HFFc6 (cell line): ENCODE measurements around the gene AKNA. TPM values are rescaled to one million over a fixed set of nuclear protein-coding genes. Genes with fewer than 3 reads are reported as not detected.

Source experiments
- DNase-seq: peaks from one replicate; pipeline ENCODE4 v3.0.0-alpha.2; 2018
- H3K27ac Mint-ChIP-seq: 2 replicates; pipeline ENCODE4 v1.8.0; 2020; ENCODE audit warnings: mild to moderate bottlenecking, mixed read lengths
- H3K27me3 Mint-ChIP-seq: 2 replicates; pipeline ENCODE4 v1.8.0; 2021; ENCODE audit warnings: mild to moderate bottlenecking, moderate library complexity, mixed read lengths; ENCODE audit not compliant: insufficient read depth
- H3K36me3 Mint-ChIP-seq: 2 replicates; pipeline ENCODE4 v1.8.0; 2021; ENCODE audit warnings: low read depth, mixed read lengths
- H3K4me1 Mint-ChIP-seq: 2 replicates; pipeline ENCODE4 v1.8.0; 2020; ENCODE audit warnings: low read depth, mixed read lengths
- H3K4me3 Mint-ChIP-seq: 2 replicates; pipeline ENCODE4 v1.8.0; 2020; ENCODE audit warnings: mild to moderate bottlenecking, moderate library complexity, mixed read lengths
- H3K9me3 Mint-ChIP-seq: 2 replicates; pipeline ENCODE4 v1.8.0; 2020; ENCODE audit warnings: mild to moderate bottlenecking, mixed read lengths
- CTCF ChIP-seq: fragments of 200-600 bp; sonication (generic); IDR thresholded peaks from 2 replicates; pipeline ENCODE4 v1.5.0; 2021; ENCODE audit warnings: antibody characterized with exemption, mild to moderate bottlenecking
- total RNA-seq, 6 experiments: library from RNA; stranded (reverse); fragmentation: NEBNext Ultra II Directional; extraction: Animal tissue kit (Norgen Biotek cat#: 25700); gene quantifications; 2 replicates in 1 of 6; 3 replicates in 5 of 6; pipeline ENCODE4 v1.2.3, GENCODE V29; 2021

The AKNA gene
- total RNA-seq, 6 experiments from 2014 or later, result 9.3 to 13.1 (median 11.5) TPM

- H3K4me3 Mint-ChIP-seq, result no peak overlapping the region
- peaks cover 67% of the 10 kb centered on the region for H3K4me1 Mint-ChIP-seq
- peaks cover 30% of the 10 kb centered on the region for H3K36me3 Mint-ChIP-seq
- DNase-seq, result no peak
- TF ChIP-seq CTCF, result no peak
- 0 out of 2 replicates have a peak, but pooled peaks cover 1% of the 10 kb centered on the region for H3K27me3 Mint-ChIP-seq
- no peaks in the 10 kb centered on the region for H3K9me3 Mint-ChIP-seq
- peak overlapping the region; percentile 76 for H3K27ac Mint-ChIP-seq
Observed at GRCh38 chr9:114287001-114287762, 100.6 kb downstream of the AKNA start.

GRCh38 chr9:114286146-114286679 is 101.6 kb downstream of the AKNA start:
- H3K4me3 Mint-ChIP-seq, result peak overlapping the region; percentile 22; the same call in 1 of the 2 replicates
- H3K9me3 Mint-ChIP-seq, result no peaks in the 10 kb centered on the region
- H3K4me1 Mint-ChIP-seq, result peaks cover 75% of the 10 kb centered on the region

GRCh38 chr9:114285166-114285867 is 102.5 kb downstream of the AKNA start:
- peak; percentile 36; the same call in 1 of the 2 replicates for TF ChIP-seq CTCF
- Mint-ChIP-seq H3K4me1 (peaks cover 77% of the 10 kb centered on the region), H3K36me3 (peaks cover 34% of the 10 kb centered on the region), H3K27me3 (peaks cover 10% of the 10 kb centered on the region), H3K4me3 (peak overlapping the region; percentile 22; the same call in 1 of the 2 replicates), H3K9me3 (no peaks in the 10 kb centered on the region), H3K27ac (peak overlapping the region; percentile 86)
- peak; percentile 92 for DNase-seq

More at GRCh38 chr9:114286146-114286679, 101.6 kb downstream of the AKNA start:
- peak overlapping the region; percentile 86 for H3K27ac Mint-ChIP-seq
- no peak for TF ChIP-seq CTCF
- peaks cover 34% of the 10 kb centered on the region for H3K36me3 Mint-ChIP-seq
- H3K27me3 Mint-ChIP-seq, result peaks cover 8% of the 10 kb centered on the region
- no peak for DNase-seq

- peak overlapping the region; percentile 86 for H3K27ac Mint-ChIP-seq
- peaks cover 79% of the 10 kb centered on the region for H3K4me1 Mint-ChIP-seq
Observed at GRCh38 chr9:114284316-114285060, 103.3 kb downstream of the AKNA start.

More at GRCh38 chr9:114284316-114285060, 103.3 kb downstream of the AKNA start:
- DNase-seq, result no peak
- no peak for TF ChIP-seq CTCF
- no peak overlapping the region for H3K4me3 Mint-ChIP-seq
- H3K9me3 Mint-ChIP-seq, result no peaks in the 10 kb centered on the region
- peaks cover 34% of the 10 kb centered on the region for H3K36me3 Mint-ChIP-seq
- peaks cover 10% of the 10 kb centered on the region for H3K27me3 Mint-ChIP-seq

Other genes starting within 250 kb of the AKNA start
- 10 to 100 TPM; 22.2 to 24.1 (median 23.4) TPM for gene COL27A1, start 232.4 kb downstream of the AKNA start, total RNA-seq
- not detected for gene ORM1, start 64.9 kb downstream of the AKNA start, total RNA-seq
- gene ORM2, start 58.1 kb downstream of the AKNA start, total RNA-seq, result not detected
- gene WHRN, start 117.5 kb upstream of the AKNA start, total RNA-seq, result 1 to 10 TPM; 3.0 to 4.8 (median 3.6) TPM
- 100 to 1,000 TPM in 1 of 6 experiments, 10 to 100 TPM in 5; 74.2 to 104 (median 86.5) TPM for gene ATP6V1G1, start 199.8 kb upstream of the AKNA start, total RNA-seq
- gene TMEM268, start 223.3 kb upstream of the AKNA start, total RNA-seq, result 1 to 10 TPM; 5.1 to 7.5 (median 5.6) TPM